ENCODE measurements around the gene COL12A1.
A peak's percentile ranks its signal among the peaks of the same experiment; 100 is the strongest.
"Not testable (repeated sequence)": the region's sequence is repeated elsewhere in the genome, so short reads cannot be mapped to it uniquely, and the experiment has no call there.

Gene COL12A1

GRCh38 chr6:75211920-75212590 is 6.2 kb upstream of the COL12A1 start:
- DNase-seq: no peak

DNA sequence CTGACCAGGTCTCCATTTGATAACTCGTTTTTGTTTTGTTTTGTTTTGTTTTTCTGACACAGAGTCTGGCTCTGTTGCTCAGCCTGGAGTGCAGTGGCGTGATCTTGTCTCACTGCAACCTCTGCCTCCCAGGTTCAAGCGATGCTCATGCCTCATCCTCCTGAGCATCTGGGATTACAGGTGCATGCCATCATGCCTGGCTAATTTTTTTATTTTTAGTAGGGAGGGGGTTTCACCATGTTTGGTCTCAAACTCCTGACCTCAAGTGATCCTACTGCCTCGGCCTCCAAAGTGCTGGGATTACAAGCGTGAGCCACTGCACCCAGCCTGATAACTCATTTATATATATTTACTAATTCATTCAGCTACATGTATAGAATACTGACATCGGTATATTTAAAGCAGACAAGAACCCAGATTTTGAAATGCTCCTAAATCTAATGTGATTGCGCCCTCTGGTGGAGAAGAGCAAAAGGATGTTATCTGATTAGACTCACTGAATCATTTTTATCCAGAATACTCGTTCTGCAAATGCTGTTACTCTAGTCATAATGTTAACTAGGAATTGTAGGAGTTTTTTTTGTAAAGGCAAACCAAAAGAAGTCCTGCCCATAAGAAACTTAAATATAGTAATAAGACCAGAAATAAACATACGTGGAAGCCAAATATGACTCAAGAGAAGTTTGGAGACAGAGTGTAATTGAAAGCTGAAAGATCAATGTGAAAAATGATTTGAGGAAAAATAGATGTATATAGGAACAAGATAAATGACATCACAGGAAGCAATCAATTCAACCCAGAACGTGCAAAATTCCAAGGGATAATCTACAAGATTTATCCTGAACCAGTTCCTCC is 5.3 kb upstream of the COL12A1 start:
- peak; percentile 47 for DNase-seq

DNA sequence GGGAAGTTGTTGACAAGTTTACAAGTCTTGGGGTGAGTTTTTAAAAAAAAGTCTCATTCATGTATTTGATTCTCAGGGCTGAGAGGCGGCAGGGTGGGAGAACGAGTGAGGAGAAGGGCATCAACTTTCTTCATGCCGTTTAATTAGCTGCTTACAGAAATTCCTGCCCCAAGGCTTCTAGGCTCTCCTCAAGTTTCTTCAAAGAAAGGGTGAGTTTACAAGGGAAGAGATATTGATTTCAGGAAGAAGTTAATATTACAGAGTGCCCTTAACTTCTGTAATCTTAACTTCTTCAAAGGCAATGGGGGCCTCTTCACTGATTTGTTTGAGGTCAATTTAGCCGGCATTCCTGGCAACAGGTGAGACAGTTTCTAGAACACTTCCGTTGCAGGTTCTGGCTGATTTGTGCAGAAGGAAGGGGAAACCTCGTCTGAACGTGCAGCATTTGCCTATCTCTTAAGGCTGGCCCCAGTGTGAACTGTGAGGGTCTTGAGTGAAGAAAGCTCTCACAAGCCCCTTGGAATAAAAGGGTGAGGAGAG is 3.4 kb upstream of the COL12A1 start:
- DNase-seq: no peak

DNA sequence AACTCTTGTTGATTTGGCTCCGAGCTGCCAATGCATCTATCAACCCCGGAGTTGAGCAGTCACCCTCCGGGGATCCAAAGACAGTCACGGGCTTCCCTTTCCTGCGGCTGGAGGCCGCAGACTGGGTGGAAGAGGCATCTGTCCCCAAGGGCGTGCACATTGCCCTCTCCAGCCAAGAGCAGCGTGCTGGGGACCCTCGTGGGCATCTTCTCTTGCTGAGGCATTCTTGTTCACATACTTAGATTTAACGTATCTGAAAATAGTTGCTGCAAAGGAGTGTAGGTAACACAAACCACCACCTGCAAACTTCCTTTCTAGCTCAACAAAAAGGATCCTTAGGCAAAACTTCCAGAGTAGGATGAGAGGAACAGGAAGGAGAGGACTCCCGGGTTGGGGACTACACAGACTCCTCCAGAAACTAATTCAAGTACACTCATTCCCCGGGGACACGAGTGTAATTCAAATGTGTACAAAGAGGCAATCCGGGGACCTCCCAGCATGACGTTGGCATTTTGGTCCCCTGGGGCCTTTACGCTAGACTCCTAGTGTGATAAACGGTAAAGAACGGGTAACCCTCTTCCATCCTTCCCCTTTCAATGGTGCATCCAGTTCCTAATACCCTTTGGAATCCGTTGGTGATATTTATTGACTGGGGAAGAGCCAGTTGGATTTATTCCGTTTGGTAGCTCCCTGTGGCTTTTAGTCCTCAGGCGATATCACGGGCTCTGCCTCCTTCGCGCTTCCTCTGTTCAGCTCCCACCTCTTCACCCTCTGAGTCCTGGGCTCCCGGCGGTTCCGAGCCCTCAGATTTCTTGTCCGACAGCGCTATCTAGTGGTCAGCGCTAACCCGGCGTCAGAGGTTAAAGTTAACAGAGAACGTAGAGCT is 2.7 kb upstream of the COL12A1 start:
- DNase-seq: peak; percentile 57

- no peak for DNase-seq
These were observed 906 bp upstream of the COL12A1 start for GRCh38 chr6:75206576-75207342.

GRCh38 chr6:75204959-75205775 is 686 bp downstream of the COL12A1 start:
- DNase-seq: no peak

GRCh38 chr6:75204217-75204958 is 1.5 kb downstream of the COL12A1 start:
- peak; percentile 43 for DNase-seq

GRCh38 chr6:75203721-75204120 is 2.1 kb downstream of the COL12A1 start:
- DNase-seq: no peak

DNA sequence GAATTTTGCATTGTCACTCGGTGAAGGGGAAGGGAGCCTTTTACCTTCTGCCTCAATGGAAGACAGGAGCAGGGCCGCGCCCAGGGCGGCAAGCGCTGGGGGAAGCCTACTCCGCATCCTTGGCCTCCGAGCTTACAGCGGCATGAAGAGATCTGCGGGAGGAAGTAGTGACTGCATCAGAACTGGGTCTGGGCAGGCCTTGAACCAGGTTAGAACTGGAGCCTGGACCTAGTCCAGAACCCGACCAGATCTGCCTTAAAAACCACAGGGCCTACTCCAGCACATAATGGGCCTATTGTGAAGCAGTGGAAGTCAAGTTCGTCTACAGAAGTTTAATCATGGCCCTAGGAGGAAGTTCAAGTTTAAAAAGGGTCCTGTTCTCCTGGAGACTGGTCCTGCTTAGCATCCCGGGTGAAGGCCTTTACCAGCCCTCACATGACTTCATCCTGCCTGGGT is 3.1 kb downstream of the COL12A1 start:
- DNase-seq: no peak

DNA sequence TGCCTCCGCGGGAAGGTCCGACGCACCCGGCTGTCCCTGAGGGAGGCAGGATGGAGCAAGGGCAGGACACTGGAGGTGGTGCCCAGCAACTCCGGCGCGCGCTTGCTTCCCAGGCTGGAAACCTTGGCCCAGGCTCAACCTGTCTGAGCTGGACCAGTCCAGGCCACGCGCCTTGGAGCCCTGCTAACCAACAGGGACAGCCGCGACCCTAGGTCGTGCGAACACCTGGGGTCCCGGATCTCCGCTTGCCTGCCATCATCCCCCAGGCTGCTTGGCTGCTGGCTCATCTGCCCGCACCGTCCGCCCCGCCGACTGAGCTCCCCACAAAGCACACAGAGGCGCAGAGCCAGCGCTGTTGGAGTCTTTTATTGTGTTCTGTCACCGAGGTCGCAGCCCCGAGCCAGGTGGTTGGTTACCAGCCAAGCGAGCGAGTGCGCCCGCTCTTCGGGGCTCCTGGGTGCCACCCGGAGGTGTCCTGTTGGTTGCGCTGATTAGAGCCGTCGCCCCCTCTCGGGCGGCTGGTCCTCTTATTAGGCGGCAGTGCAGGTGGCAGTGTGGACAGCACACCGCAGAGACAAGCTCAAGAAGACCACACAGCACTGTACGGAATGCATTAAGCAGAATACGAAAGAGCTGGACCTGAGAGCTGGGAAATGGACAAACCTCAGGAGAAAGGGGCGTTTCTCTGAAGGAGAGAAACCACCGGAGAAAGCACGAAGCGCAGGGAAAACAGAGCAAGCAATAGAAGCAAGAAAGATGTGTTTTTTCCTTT is 3.8 kb downstream of the COL12A1 start:
- no peak for DNase-seq

DNA sequence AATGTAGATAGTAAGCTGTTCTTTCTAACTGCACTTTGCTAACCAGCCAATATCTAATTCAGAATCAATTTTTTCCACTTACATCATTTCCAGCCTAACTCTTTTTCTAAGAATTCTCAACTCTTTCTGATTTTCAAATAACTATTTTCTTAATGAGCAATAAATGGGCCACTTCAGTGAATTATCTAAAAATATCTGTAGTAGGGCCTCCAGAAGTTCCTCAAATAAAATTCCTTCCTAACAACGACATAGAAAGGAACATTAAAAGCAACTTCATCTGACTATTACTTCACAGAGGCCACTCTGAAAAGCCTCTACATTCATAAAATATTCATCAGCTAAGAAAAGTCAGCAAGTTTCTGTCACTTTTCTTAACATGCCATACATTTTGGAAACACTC is 4.8 kb downstream of the COL12A1 start:
- DNase-seq: no peak

DNA sequence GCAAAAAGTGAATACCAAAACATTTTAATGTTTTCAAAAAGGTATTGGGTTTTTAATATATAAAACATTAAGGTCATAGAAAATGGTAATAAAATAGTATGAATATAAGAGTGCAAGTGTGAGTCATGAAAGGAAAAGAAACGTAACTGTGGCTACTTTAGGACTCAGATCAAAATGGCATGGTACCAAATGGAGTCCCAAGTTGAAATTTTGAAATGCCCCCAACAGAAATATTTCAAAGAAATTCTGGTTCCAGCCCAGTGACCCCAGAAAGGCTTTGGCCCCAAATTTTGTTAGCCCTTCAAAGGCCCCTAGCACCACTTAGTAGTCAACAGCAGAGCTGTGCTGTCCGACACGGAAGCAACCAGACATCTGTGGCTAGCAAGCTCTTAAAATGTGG is 6.0 kb downstream of the COL12A1 start:
- DNase-seq: no peak

GRCh38 chr6:75196081-75196687 is 9.7 kb downstream of the COL12A1 start:
- DNase-seq: no peak

- DNase-seq: no peak
These were observed 17.5 kb downstream of the COL12A1 start for GRCh38 chr6:75188221-75188925.

DNA sequence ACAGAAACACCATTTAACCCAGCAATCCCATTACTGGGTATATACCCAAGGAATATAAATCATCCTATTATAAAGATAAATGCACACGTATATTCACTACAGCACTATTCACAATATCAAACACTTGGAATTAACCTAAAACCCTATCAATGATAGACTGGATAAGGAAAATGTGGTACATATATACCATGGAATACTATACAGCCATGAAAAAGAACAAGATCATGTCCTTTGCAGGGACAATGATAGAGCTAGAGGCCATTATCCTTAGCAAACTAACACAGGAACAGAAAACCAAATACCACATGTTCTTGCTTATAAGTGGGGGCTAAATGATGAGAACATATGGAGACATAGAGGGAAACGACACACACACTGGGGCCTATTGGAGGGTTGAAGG is 19.3 kb downstream of the COL12A1 start:
- not testable (repeated sequence) for DNase-seq

DNA sequence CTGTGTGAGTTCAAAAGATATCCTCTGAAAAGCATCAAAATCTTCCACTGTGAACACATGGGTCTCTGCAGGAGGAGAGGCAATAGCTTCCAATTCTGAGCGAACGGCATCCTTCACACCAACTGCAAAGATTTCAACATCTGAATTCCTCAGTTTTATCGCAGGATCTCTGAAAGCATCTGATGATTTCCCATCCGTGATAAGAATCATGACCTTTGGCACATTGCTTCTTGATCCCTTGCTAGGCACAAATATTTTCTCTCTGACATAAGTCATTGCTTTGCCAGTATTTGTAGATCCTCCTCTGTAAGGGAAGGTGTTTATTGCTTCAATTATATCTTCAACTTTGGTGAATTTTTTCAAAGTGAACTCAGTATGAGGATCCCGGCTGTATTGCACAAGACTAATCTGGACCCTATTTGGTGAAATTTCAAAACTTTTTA is 22.7 kb downstream of the COL12A1 start:
- no peak for DNase-seq

DNA sequence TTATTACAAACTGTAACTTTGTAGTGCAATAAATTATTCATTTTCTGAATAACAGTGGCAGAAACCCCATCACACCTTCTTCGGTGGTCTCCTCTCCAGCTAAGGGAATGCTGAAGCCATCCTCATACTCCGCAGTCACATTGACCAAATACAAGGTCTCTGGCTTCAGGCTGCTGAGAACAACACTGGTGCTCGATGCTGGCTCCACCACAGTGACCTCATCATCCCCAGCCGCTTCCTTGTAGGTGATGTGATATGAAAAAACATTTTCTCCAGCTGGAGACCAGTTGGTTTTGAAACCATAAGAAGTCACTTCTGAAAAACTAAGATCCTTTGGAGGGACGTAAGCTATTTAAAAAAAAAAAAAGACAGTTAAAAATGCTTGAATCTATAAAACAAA is 25.0 kb downstream of the COL12A1 start:
- no peak for DNase-seq

GRCh38 chr6:75178757-75179156 is 27.1 kb downstream of the COL12A1 start:
- DNase-seq: no peak
